ENCODE results near the gene RAC2.

RAC2 gene

DNA sequence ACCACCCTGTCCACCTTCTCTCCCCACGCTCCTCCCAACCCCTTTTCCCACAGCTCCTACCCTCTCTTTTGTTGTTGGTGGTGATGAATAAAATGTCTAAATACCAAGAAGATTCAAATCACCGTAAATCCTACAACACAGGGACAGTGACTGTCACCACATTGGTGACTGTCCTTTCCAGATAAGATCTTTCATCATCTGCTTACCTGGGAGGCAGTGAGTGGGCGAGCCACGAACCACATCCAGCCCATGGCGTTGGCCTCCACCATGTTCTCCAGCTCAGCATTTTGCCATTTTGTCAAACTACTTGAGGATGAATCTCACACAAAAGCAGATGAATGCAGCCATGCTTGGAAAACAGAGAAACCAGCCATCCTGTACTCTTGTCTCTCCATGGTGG lies 31.6 kb upstream of the RAC2 start:
- no peak for DNase-seq (ENCODE audit: low read depth in 2 of 2)

DNA sequence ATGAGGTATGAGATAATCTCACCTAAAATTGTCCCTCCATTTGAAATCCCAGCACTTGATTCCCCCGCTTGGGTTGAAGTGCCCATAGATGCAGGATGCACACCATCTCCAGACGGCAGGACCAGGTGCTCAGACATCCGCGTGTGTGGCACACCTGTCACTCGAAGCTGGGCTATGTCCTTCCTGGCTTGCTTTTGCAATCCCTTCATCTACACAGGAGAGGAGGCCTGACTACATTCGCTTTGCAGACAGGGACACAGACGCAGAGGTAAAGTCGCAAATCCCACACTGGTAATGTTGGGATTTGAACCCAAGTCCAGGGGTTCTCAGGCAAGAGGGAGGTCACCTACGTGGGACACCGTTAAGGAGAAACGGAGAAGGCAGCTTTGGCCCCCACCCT lies 31.1 kb upstream of the RAC2 start:
- no peak for DNase-seq (ENCODE audit: low read depth in 2 of 2)

DNA sequence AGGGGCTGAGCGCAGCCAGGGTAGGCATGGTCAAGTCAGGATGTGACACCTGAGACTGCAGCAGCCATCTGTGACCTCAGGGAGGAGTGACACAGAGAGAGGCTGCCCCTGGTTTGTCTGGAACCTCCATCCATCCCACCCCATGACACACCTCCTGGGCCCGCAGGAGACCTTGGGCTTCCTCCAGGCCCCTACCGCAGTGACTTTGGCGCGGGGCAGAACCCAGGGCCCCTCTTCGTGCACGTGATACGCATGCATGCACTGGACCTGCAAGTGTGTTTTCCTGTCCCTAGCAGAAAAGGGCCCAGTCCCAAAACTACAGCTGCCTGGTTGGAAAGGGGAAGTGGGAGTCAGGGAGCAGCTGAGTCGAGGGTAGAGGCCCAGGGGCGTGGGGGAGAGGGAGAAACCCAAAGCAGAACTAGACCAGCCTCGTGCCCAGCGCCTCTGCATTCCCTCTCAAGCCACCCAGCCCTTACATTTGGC lies 30.4 kb upstream of the RAC2 start:
- no peak for DNase-seq (ENCODE audit: low read depth in 2 of 2)

DNA sequence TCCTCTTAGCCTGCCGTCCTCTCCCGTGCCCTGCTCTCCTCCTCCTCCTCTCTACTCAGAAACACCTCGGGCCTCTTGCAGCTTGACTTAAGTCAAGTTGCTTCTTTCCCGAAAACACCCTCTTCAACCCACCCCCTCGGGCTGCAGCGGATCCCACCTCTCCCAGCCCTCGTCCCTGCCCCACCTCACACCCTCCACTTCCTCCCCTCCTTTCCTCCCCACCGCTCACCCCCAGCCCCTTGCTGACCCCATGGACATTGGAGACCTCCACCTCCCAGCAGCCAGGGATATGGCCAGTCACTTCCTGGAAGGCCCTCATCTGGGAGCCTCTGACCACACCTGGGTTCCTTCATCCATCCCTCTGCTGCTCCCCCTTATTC lies 29.8 kb upstream of the RAC2 start:
- no peak for DNase-seq (ENCODE audit: low read depth in 2 of 2)

DNA sequence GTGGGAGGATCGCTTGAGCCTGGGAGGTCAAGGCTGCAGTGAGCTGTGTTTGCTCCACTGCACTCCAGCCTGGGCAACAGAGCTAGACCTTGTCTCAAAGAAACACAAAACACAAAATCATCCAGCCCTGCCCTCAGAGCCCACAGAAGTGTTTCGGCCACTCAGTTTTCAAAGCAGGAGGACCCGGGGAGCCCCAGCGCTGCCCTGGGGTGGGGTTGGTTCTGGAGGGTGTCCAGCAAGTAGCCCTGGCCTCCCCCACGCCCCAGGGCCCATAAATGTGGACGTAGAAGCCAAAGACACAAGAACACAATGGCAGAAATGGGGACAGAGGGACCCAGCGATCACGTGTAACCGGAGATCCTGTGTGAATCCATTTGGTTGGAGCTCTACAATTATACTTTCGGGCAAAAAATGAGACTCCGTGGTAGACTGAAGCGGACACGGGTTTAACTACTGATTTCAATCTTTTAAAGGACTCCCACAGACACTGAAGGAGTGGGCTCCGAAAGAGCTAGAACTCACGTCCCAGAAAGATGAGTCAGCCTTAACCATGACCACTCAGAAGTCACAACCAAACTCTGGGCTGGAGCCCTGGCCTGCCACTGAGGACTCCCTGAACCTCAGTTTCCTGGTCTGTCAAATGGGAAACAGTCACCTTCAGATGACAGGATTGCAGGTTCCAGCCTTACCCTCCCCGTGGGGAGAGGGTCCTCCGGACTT lies 29.2 kb upstream of the RAC2 start:
- peak in 1 of 2 experiments; percentile 32 for DNase-seq (ENCODE audit: low read depth in 2 of 2)

DNA sequence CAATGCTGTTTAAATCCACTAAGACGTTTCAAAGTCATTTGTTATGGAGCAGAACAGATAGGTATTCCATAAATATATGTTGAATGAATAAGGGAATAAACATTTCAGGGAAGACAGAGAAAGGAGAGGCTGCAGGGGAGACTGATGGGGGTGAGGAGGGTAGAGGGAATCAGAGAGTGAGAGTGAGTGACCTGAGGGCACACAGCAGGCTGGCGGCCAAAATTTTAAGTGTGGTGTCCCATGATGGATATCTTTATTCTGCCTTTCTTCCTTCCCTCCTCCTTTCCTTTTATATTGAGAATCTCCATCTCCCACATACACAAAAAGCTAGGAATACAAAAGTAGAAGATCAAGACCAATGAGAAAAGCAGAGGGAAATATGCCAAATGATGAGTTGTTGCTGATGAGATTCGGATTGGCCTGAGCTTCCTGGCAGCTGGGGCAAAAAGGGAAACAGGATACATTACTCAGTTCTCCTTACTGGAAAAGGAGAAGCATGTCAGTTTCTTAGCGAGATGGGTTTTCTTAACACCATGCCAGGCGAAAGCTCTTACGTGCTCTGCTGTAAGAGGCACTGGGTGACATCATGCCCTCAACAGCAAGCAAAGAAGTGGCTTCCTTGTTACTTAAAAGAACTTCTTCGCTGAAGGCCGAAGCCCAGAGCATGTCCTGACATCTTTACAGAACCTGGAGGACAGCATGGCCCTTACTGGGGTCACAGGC lies 27.0 kb upstream of the RAC2 start:
- no peak for DNase-seq (ENCODE audit: low read depth in 2 of 2)

DNA sequence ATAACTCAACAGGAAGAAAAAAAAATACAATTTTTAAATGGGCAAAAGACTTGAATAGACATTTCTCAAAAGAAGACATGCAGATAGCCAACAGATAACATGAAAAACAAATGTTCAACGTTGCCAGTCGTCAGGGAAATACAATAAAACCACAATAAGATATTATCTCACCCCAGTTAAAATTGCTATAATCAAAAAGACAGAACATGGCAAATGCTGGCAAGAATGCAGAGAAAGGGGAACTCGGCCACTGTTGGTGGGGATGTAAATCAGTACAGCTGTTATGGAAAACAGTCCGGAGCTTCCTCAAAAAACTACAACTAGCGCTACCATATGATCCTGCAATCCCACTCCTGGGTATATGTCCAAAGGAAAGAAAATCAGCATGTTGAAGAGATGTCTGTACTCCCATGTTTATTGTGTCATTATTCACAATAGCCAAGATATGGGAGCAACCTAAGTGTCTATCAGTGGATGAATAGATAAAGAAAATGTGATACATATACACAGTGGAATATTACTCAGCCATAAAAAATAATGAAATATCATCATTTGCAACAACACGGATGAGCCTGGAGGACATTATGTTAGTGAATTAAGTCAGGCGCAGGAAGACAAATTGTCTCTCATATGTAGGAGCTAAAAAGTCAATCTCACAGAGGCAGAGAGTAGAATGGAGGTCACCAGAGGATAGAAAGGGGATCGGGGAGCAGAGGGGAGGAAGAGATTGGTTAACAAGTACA lies 26.0 kb upstream of the RAC2 start:
- no peak for DNase-seq (ENCODE audit: low read depth in 2 of 2)

DNA sequence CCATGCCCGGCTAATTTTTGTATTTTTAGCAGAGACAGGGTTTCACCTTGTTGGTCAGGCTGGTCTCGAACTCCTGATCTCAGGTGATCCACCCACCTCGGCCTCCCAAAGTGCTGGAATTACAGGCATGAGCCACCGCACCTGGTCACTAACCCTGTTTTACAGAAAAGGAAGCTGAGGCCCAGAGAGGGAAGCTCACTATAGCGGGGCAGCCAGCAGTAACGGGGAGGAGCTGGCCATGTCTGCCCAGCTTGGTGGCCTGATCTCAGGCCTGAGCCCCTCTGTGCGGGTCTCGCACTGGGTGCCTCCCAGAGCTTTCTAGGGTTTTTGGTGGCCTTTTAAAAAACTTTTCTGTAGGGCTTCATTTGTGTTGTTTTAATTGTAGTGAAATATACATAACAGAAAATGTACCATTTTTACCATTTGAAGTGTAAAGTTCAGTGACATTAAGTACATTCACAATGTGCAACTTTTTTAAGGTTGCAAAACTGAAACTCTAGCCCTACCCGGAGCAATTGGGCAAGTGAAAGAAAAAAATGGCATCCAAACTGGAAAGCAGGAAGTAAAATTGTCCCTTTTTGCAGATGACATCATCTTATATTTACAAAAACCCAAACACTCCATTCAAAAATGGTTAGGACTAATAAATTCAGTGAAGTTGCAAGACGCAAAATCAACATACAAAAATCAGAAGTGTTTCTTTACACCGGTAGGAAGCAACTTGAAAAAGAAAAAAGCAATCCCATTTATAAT lies 23.8 kb upstream of the RAC2 start:
- DNase-seq (ENCODE audit: low read depth in 2 of 2) = no peak

DNA sequence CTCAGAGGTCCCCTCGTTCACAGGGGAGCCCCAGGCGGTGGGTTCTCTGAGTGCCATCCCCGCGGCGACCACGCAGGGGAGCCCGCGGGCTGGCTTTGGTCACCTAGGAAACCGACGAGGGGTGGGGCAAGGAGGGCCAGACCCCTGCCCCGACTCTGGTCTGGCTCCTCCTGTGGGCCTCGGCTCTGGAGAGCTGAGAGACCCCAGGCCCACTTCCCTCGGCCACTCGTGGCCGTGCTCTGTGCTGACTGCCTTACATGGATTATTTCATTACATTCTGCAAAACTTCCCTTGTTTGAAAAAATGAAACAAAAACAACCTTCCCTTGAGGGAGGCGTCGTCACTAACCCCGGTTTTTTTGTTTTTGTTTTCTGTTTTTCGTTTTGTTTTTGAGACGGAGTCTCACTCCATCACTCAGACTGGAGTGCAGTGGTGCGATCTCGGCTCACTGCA lies 23.1 kb upstream of the RAC2 start:
- DNase-seq (ENCODE audit: low read depth in 2 of 2) = no peak

DNA sequence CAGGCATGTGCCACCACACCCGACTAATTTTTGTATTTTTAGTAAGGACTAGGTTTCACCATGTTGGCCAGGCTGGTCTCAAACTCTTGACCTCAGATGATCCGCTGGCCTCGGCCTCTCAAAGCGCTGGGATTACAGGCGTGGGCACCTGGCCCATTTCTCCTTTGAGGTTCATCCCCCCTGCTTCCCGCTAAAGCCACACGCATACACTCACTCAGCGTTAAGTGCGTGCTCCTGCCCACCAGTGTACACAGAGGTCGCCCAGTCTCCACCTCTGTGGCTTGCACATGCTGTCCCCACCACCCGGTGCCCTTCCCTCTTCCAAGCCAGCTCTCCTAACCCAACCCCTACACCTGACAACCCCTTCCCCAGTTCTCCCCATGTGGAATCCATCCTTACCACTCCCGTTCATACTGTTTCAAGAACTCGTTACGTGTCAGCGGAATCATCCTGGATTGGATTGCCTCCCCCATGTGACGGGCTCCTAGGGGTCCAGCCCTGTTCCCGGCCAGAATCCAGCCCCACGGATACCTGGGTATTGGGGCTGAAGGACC lies 22.6 kb upstream of the RAC2 start:
- no peak for DNase-seq (ENCODE audit: low read depth in 2 of 2)

DNA sequence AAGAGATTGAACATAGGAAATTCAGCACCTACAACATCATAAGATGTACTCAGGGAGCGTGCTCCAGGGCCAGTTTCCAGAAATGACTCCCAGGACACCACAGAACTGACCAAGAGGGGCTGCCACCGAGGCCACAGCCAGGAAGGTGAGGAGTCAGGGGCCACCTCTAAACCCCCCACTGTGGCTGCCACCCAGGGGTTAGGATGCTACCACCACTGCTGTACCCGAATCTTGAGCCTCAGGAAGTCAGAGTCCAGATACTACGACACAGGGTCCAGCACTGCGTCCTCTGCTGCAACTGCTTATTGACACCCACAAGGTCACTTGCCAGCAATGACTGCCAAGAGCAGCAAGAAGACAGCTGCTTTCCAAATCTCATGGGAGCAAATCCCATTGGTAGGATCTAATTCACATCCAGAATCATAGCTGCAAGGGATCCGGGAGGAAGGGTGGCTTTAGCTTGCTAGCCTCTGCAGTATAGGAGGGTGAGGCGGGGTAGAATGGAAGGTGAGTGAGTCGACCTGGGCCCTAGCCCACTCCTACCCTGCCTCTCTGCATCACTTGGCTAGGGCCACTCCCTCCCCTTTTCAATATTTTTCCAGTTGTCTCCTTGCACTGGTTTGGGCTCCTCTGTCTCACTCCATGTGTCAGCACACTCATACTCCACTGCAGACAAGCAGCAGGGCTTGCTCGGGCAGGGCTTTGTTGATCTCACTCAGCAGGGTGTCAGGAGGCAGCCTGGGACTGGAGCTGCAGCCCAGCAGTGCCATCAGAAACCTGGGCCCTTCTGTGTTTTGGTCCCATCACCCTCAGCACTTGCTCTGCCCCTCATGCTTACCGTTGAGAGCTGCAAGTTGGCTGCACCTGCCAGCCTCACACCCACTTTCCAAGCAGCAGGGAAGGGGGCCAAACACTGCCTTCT lies 20.2 kb upstream of the RAC2 start:
- DNase-seq (ENCODE audit: low read depth in 2 of 2) = no peak

DNA sequence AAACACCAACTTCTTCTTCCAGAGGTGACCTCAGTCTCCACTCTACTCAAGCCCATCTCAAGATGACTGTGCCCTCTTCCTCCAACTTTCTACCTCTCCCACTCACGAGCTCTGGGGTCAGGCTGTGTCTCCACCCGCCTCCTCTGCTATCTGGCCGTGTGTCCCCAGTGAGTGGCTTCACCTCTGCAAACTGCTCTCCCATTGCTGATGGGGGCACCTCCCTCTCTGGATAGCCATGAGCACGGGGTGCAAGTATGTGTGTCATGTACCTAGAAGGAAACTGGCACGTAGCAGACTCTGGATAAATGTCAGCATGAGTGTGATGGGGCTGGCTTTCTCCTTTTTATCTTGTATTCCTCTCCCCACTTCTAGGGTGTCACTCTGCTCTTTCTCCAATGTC lies 18.3 kb upstream of the RAC2 start:
- no peak for DNase-seq (ENCODE audit: low read depth in 2 of 2)

DNA sequence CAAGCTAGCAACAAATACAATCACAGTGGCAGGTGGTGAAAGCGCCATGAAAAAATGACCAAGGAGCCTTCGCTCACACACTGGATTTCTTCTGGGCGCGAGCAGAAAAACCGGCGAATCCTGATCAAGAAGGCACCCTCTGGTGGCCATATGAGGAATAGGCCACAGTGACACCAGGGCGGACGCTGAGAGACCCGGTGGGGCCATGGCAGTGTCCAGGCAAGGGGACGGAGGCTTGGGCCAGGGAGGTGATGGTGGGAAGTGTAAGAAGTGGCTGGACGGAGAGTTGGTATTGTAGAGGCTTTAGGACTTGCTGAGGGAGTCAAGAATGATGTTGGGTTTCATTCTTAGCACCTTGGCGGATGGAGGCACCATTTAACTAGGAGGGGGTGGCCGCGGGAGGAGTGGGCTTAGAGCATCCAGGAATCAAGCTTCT lies 16.9 kb upstream of the RAC2 start:
- no peak for DNase-seq (ENCODE audit: low read depth in 2 of 2)

DNA sequence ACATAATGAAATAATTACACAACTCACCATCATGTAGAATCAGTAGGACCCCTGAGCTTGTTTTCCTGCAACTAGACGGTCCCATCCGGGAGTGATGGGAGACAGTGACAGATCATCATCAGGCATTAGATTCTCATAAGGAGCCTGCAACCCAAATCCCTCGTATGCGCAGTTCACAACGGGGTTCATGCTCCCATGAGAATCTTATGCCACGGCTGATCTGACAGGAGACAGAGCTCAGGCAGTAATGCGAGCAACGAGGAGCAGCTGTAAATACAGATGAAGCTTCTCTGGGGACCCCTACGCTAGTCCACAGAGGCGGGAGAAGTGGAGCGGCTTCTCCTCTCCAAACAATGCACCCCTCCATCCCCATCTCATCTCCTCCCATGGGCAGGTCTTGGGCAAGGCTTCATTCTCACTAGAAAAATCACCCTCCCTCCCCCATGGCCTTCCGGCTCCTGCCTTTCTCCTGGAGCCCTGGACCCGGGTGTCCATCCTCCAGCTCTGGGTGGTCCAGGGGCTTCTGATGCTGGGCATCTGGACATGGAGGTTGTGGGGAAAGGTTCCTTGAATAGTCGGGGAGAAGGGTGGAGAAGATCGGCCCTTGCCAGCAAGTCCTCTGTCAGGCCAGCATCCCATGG lies 16.2 kb upstream of the RAC2 start:
- no peak for DNase-seq (ENCODE audit: low read depth in 2 of 2)

DNA sequence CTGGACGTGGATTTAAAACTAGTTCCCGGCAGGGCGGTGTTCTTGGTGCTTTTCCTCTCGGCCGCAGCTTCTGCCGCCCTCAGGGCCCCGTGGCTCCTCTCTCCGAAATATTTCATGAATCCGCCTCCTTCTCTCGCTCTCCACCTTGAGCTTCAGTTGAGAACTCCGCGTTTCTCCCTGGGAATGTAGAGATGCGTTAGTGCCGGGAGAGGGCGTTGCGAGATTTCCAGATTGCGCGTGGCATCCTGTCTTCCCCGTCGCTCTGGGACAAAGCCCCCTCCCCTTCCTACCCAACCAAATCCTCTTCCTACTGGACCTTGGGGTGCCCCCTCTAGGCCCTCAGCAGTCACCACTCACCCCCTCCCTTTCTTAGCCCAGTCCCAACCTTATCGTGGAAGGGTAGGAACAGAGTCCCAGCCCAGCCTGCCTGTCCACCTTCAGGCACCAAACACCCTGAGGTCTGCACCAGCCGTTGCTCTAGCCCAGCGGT lies 15.5 kb upstream of the RAC2 start:
- DNase-seq (ENCODE audit: low read depth in 2 of 2) = no peak

DNA sequence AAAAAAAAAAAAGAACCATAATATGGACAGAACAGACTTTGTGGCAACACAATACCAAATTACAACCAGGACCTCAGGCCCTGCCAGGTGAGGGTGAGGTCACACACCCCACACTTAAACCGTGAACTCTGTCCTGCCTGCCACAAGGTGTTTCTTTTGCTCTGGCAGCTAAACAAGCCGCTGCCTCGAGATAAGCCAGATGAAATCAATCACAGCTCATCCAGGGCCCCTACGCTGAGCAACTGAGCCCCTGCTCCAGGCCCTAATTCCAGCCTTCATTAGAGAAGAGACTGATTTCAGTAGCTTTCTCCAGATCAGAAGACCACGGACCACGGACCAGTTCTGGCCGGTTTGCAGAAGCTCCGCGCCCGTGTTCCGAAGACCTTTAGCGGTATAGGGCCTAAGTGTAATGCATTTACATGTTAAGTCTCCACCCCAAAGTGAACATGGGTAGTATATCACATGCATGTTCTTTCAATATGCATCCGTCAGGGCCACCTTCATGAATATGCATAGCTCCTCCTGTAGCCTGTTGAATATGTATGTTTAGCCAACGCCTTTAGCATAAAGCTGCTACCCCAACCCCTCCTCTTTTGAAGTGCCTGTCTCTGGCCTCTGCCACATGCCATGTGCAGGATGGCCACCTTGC lies 14.8 kb upstream of the RAC2 start:
- no peak for DNase-seq (ENCODE audit: low read depth in 2 of 2)

DNA sequence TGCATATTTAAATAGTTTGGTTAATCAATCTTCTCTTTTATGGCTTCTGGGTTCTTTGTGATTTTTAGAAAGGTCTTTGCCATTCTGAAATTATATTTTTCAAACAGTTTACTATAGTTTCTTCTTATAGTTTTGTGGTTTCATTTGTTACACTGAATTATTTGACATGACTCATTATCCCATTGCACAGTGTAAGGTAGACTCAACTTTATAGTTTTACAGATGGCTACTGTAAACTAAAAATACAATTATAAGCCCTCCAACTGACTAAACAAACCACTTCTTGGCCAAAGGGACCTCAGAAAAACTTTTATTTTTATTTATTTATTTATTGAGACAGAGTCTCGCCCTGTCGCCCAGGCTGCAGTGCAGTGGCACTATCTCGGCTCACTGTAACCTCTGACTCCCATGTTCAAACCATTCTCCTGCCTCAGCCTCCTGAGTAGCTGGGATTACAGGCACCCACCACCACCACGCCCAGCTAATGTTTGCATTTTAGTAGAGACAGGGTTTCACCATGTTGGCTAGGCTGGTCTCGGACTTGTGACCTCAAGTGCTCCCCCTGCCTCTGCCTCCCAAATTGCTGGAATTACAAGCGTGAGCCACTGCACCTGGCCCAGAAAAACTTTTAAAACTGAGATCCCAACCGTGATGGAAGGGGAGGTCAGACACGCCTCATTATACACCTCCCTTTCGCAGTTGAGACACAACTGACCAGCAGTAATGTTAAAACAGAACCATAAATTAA lies 14.1 kb upstream of the RAC2 start:
- DNase-seq (ENCODE audit: low read depth in 2 of 2) = no peak

DNA sequence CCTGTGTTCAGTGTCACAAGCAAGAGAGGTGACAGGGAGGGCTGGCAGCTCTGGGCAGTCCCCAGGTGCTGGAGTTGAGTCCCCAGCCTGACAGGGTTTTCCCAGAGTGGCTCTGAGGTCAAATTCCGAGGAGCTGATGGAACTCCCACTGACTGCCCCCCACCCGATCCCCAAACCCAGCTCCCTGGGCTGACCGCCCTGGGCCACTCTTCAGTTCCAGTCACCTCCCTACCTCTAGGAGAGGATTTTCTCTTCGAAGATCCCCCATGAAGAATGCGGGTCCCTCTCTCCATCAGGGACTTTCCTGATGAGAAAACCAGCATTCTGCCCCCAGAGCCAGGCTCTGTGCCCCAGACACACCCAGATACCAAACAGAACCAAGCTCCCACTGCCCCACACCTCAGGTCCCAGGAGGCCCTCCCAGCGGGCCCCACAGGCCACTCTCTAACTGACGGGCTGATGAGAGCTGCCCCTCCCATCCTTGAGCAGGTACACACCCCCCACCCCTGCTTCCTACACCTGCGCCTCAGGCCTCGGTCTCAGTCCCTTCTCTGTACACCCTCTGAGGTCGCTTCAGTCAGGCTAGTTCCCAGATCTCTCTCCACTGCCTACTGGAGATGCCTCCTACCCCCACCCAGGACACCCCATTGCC lies 12.1 kb upstream of the RAC2 start:
- no peak for DNase-seq (ENCODE audit: low read depth in 2 of 2)

Data from fibroblast of skin of left biceps (primary cell).